HG02571 (cell line): ENCODE measurements around the gene GPR35.

Experiments used
- ATAC-seq: cut with Tn5 transposase; IDR thresholded peaks from one replicate; pipeline ENCODE4 v1.9.1; 2021; ENCODE audit warnings: mild to moderate bottlenecking, moderate library complexity; ENCODE audit not compliant: unreplicated experiment

GPR35 gene

GRCh38 chr2:240637116-240637900 lies 12.0 kb downstream of the GPR35 start:
- ATAC-seq, result no peak

GRCh38 chr2:240637901-240638345 lies 12.6 kb downstream of the GPR35 start:
- ATAC-seq, result no peak

- ATAC-seq, result no peak
These were observed 13.4 kb downstream of the GPR35 start for GRCh38 chr2:240638512-240639160.

- no peak for ATAC-seq
These were observed 14.3 kb downstream of the GPR35 start for GRCh38 chr2:240639566-240639965.

- ATAC-seq, result no peak
These were observed 15.7 kb downstream of the GPR35 start for GRCh38 chr2:240640939-240641338.

GRCh38 chr2:240642061-240642805 lies 17.0 kb downstream of the GPR35 start:
- no peak for ATAC-seq

- ATAC-seq, result no peak
These were observed 17.5 kb downstream of the GPR35 start for GRCh38 chr2:240642806-240643092.

- no peak for ATAC-seq
These were observed 18.0 kb downstream of the GPR35 start for GRCh38 chr2:240643093-240643810.

- no peak for ATAC-seq
These were observed 18.5 kb downstream of the GPR35 start for GRCh38 chr2:240643811-240644150.

- no peak for ATAC-seq
These were observed 18.9 kb downstream of the GPR35 start for GRCh38 chr2:240644171-240644651.

GRCh38 chr2:240644859-240645301 lies 19.6 kb downstream of the GPR35 start:
- no peak for ATAC-seq

- ATAC-seq, result no peak
These were observed 20.1 kb downstream of the GPR35 start for GRCh38 chr2:240645346-240645745.

GRCh38 chr2:240645801-240646175 lies 20.5 kb downstream of the GPR35 start:
- ATAC-seq, result no peak

GRCh38 chr2:240646176-240646899 lies 21.1 kb downstream of the GPR35 start:
- ATAC-seq, result no peak

- ATAC-seq, result no peak
These were observed 21.7 kb downstream of the GPR35 start for GRCh38 chr2:240646900-240647502.

GRCh38 chr2:240647503-240648154 lies 22.3 kb downstream of the GPR35 start:
- no peak for ATAC-seq

- ATAC-seq, result no peak
These were observed 22.9 kb downstream of the GPR35 start for GRCh38 chr2:240648155-240648649.

GRCh38 chr2:240648650-240649275 lies 23.5 kb downstream of the GPR35 start:
- ATAC-seq, result no peak

- no peak for ATAC-seq
These were observed 24.1 kb downstream of the GPR35 start for GRCh38 chr2:240649331-240649730.
